Activated CD8-positive, alpha-beta memory T cell treated with anti-CD3 and anti-CD28 coated beads, Interleukin-2, amount 50 U/mL, for 48 hours (primary cell): Measurements from ENCODE around the gene RHOBTB3.

Experiments
- DNase-seq: peaks from one replicate; pipeline ENCODE4 v3.0.0-alpha.2; 2020

The RHOBTB3 gene

DNA sequence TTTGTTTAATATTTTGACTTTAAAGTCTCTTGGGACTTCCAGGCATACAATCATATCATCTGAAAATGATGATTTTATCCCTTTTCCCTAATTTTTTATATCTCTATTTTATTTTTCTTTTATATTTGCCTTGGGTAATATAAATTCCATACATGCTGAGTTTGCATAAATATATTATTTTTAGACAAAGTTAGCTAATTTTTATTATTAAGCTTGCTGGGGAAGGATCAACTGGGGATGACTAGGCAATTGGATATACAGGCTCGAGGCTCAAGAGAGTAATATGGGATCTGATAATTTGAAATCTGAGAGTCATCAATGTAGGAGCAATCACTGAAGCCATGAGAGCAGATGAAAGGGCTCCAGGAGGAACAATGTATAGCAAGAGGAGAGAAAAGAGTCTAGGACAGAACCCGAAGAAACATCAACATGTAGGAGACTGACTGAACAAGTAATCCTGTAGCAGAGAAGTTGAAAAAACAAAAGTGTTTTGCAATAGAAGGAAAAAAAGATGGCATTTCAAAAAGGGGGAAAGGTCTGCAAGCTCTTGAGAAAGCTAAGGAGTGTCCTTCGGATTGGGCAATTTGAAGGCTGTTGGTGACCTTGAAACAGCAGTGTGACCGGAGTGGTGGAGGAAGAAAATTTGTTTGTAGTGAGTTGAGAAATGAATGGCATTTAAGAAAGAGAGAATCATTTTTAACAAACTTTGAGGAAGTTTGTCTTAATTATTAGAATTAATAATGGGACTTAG, 17.0 kb upstream of the RHOBTB3 start:
- DNase-seq = no peak

GRCh38 chr5:95715799-95716461, 15.2 kb upstream of the RHOBTB3 start:
- no peak for DNase-seq

DNA sequence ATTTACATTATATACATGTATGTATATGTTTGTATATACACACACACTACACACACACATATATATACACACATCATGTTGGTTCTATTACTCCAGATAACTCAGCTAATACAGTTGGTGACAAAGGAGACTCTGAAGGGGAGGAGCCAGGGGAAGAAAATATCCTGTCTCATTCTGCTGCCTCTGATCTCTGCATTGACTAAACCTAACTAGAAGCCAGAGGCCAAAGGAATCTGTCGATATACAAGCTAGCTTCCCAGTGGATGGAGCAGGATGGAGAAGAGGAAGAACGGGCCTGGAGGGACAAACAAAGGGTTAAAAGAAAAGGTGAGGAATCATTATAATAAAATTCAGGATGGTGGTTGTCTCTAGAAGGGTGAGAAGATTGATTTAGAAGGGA, 13.7 kb upstream of the RHOBTB3 start:
- no peak for DNase-seq

DNA sequence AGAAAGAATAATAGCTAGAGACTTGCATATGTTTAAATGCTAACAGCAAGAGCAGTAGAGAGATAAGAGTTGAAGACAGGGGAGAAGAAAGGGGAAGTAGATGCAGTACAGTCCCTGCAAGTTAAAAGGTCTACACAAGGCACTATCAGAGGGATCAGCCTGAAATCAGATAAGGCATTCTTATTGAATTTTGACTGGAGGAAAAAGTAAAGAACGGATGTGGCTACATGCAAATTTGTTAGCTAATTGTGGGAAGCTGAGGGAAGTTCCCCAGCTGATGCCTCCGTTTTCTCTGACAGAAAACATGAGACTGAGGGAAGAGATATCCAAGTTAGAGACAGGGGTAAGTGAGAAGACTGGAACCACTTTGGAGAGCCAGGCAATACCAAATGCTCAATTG, 12.9 kb upstream of the RHOBTB3 start:
- DNase-seq = no peak

DNA sequence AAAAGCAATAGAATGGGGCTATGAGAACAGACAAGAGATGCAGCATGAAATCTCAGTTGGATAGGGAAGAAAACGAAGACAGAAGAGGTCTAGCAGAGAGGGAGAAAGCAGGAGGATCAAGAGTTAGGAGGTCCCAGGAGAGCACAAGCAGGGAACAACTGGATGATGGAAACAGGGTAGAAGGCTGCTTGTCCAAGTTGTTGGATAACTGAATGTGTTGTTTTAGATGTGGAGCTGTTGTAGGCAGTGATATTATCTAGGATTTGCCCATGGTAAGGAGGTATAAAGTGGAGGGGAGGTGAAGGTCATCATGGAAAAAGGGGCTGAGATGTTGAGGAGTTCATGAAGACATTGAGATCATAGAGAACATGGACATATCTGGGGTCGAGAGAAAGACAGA, 12.4 kb upstream of the RHOBTB3 start:
- no peak for DNase-seq

- DNase-seq = no peak
Observed at GRCh38 chr5:95720094-95720786, 10.9 kb upstream of the RHOBTB3 start.

- no peak for DNase-seq
Observed at GRCh38 chr5:95721582-95722295, 9.4 kb upstream of the RHOBTB3 start.

- no peak for DNase-seq
Observed at GRCh38 chr5:95723632-95724369, 7.3 kb upstream of the RHOBTB3 start.

GRCh38 chr5:95725071-95725820, 5.9 kb upstream of the RHOBTB3 start:
- DNase-seq = no peak

DNA sequence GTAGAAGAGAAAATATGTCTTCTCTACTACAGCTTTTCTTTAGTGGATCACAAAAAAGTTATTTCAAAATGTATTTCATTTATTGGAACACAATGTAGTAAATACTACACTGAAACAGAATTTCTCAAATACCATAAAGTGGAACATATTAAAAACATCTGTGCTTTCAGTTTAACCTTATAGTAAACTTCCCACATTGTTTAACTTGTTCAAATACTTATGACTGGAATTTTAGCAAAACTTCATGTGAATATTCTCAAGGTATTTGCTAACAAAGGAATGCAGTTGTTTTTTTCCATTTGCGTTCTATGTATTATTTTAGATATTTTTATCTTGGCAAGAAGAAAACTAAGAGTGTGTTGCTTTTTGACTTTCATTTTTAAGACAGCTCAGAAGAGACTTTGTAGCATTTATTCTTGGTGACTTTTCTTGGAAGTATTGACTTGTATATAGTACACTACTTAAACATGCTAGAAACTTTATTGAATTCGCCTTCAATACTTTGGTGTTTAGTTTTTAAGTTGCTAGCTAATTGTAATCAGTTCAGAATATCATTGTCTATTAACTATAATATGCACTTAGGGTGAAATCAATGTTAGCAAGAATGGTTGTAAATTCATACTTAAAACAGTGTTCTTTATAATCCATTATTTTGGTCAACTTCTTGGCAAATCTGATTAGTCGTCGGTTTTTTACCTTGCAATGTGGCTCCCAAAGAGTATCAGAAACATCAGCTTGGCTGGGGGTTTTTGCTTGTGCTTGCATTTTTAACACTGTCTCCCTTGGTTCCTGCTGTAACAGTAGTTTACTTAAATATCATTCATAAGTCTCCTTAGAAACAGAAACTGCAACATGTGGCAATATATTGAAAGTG, 5.0 kb upstream of the RHOBTB3 start:
- no peak for DNase-seq

DNA sequence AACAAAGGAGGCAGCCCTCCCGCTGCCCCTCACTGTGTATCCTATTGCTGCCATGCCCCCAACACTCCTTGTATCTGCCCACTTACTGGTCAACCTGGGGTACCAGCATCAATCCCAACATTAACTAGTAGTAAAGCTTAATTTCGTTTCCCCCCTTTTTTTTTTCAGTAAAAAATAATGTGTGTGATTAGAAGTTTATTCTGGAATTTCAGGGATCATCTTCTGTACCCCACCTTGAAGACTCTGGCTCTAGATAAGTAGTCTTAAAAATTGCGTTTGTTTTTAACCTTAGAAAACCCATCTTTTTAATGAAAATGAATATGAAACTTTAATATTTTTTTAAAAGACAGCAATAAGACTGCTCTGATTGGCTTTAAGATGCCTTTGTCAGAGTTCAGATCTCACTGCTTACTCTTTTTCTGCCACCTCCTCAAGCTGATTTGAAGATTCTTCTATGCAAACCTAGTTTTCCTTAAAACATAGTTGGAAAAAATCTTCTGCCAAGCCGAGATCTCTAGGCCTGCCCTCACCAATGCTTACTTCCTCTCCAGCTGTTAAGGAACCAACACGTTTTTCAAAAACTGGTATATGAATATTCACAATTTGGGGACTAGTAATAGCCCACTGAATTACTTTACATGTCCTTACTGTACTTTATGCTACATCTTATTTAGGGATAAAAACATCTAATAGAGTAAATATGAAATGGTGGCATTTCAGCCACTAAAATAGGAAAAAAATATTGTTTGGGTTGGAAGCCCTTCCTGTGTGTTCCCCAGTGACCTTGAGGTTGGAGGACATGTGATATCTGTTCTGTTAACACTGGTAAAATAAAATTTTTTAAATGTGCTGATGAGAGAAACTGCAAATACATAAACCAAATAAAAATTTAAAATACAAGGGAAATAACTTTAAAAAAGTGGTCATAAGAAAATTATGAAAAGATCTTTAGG, 4.0 kb upstream of the RHOBTB3 start:
- no peak for DNase-seq

DNA sequence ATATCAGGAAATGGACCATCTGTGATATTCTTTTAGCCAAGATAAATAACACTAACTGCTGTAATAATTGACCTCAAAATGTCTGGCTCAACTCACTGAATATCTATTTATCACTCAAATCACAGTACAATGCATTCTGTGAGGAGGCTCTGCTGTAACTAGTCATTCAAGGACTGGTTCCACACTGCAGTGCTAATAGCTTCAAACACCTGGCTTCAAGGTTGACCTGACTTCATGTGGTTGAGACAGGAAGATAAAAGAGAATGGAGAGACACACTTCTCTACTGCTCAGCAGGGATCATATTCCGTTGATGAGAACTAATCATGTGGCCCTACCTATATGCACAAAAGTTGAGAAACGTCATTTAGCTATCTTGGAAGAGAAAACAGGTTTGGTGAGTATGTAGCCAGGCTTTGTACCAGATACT, 3.4 kb upstream of the RHOBTB3 start:
- no peak for DNase-seq

GRCh38 chr5:95728494-95729114, 2.5 kb upstream of the RHOBTB3 start:
- DNase-seq = no peak

DNA sequence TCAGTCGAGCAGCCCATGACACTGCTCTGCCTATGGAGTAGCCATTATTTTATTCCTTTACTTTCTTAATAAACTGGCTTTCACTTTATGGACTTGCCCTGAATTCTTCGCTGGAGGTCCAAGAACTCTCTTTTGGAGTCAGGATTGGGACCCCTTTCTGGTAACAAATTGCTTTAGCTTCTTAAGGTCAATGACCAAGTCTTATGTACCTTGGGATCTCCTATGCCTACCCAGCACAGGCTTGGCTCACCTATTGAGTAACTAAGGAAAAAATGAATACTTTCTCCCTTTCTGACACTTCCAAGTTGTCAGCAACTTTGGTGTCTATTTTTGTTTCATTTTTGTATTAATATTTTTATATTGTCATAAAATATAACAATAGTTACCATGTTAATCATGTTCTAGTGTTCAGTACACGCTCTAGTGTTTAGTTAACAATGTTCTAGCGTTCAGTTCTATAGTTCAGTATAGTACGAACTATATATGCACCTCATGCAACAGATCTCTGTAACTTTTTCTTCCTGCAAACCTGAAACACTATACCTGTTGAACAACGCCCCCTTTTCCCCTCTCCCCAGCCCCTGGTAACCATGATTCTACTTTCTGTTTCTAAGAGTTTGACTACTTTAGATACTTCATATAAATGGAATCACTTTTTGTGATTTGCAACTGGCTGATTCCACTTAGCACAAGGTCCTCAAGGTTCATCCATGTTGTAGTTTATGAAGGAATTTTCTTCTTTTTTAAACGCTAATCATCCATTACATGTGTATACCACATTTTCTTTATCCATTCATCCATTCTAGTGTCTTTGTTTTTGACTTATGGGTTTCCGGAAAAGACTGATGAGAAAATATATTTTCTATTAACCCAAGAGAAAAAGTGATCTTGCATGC, 1.8 kb upstream of the RHOBTB3 start:
- no peak for DNase-seq

DNA sequence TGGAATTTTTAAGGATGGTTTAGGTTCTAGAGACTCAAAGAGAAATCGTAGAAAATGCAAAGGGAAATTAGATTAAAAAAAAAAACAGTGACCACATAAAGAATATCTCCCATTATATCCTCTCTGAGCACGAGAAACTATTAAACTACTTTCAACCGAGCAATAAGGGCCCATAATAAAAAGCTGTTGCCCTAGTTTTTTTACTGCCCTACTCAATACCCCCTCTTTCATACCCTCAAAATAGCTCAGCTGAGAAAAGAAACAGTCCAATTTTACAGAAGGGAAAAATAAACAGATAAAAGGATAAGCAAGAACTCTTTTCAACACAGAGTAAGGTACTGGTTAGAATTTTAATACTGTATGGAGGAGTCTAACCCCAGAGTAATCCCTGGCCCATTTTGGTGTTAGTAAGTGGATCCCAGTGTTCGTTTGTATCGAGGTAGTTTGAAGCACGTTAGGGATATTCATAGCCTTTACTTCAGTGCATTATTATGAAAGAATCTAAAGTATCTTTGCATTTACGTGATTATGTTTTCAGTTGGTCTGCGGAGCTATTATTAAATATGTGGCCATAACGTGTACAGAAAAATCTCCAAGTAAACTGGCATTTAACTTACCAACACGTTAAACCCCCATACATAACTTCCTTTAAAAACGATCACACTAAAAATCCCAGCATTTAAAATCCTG, 980 bp upstream of the RHOBTB3 start:
- DNase-seq = no peak

GRCh38 chr5:95731571-95732554, 727 bp downstream of the RHOBTB3 start:
- no peak for DNase-seq
